K562 (cell line): ENCODE data around the gene ASB4. TPM values are rescaled to one million over a fixed set of nuclear protein-coding genes. Genes with fewer than 3 reads are reported as not detected.

Source experiments
- ATAC-seq: fragments of 200-7000 bp; cut with Tn5 transposase; 3 replicates; pipeline ENCODE4 v1.9.1; 2020; ENCODE audit warnings: moderate library complexity
- BruUV-seq: library from RNA; stranded (reverse); fragments of 400-500 nt; replicated peaks from 2 replicates; lab custom pipeline; 2021; lab: Mats Ljungman, UMichigan
- CTCF ChIA-PET: fragments of 300-600 bp; formaldehyde crosslinking; extraction: SDS; loops from one replicate; lab custom pipeline; 2021; ENCODE audit warnings: low intra/inter-chr PET ratio; lab: Yijun Ruan, JAX
- POLR2A ChIA-PET: fragments of 300-600, 350-650 bp; sonication (Branson Sonifier 250); formaldehyde crosslinking; extraction: SDS; loops from one replicate; lab custom pipeline; 2021; ENCODE audit warnings: antibody characterized with exemption, inconsistent platforms; lab: Yijun Ruan, JAX
- DNase-seq, 4 experiments: peaks; one replicate each; pipeline versions ENCODE4 v3.0.0 to v3.0.0-alpha.2; 2011 to 2018; ENCODE audit warnings: low spot score in 3 of 4, mixed read lengths in 3 of 4; ENCODE audit errors: extremely low read depth in 1 of 4
- FAIRE-seq: peaks from 2 replicates; lab custom pipeline; 2011; peaks lifted over from hg19 to GRCh38; lab: Jason Lieb, UNC
- H2AFZ ChIP-seq: 2 replicates; pipeline ENCODE4 v1.6.0; 2011; ENCODE audit warnings: low read depth, low read length, control low read depth, inconsistent platforms
- H3K27ac ChIP-seq: fragments of 200-600 bp; 3 replicates; pipeline ENCODE4 v1.8.0; 2011; ENCODE audit warnings: low read depth, mild to moderate bottlenecking, control low read depth, inconsistent platforms, low read length, moderate library complexity, mixed read lengths; ENCODE audit errors: extremely low read depth
- H3K27me3 ChIP-seq, 2 experiments: fragments of 300-600 bp in 1 of 2; 2 replicates in 1 of 2; 3 replicates in 1 of 2; pipeline versions ENCODE4 v1.6.0 to v1.8.0; 2011; ENCODE audit warnings: inconsistent platforms in 2 of 2, low read length in 2 of 2, mild to moderate bottlenecking in 1 of 2, mixed read lengths in 1 of 2, moderate library complexity in 1 of 2; ENCODE audit not compliant: control insufficient read depth in 2 of 2, insufficient read depth in 2 of 2
- H3K36me3 ChIP-seq: fragments of 300-600 bp; 3 replicates; pipeline ENCODE4 v1.8.0; 2011; ENCODE audit warnings: mild to moderate bottlenecking, low read length, inconsistent platforms; ENCODE audit not compliant: control insufficient read depth, insufficient read depth
- H3K4me1 ChIP-seq, 2 experiments: fragments of 200-600 bp in 1 of 2; replicated peaks in 1 of 2; 2 replicates in 1 of 2; 3 replicates in 1 of 2; pipeline versions ENCODE4 v1.5.1 to v1.8.0; 2011; ENCODE audit warnings: inconsistent platforms in 2 of 2, low read length in 2 of 2, mild to moderate bottlenecking in 1 of 2, mixed read lengths in 1 of 2, moderate library complexity in 1 of 2; ENCODE audit not compliant: control insufficient read depth in 2 of 2, insufficient read depth in 2 of 2
- H3K4me2 ChIP-seq: 2 replicates; pipeline ENCODE4 v1.6.1; 2011; ENCODE audit warnings: low read length, control low read depth, inconsistent platforms, mixed read lengths; ENCODE audit not compliant: insufficient read depth
- H3K4me3 ChIP-seq: fragments of 200-600 bp; sonication (generic), shearing (Covaris generic); 2 replicates; pipeline ENCODE4 v1.5.1; 2016; ENCODE audit warnings: control low read depth, inconsistent platforms
- H3K79me2 ChIP-seq: fragments of 200-600 bp; 3 replicates; pipeline ENCODE4 v1.8.0; 2011; ENCODE audit warnings: low read length, inconsistent platforms; ENCODE audit not compliant: control insufficient read depth, insufficient read depth
- H3K9ac ChIP-seq, 2 experiments: 2 replicates each; pipeline versions ENCODE4 v1.6.0 to v1.6.1; 2011; ENCODE audit warnings: low read depth in 2 of 2, low read length in 2 of 2, control low read depth in 1 of 2, inconsistent platforms in 1 of 2, mild to moderate bottlenecking in 1 of 2, mixed read lengths in 1 of 2; ENCODE audit not compliant: insufficient read depth in 1 of 2
- H3K9me1 ChIP-seq: one replicate; pipeline ENCODE4 v1.6.0; 2011; ENCODE audit warnings: inconsistent platforms, mild to moderate bottlenecking, low read length, moderate library complexity; ENCODE audit not compliant: control insufficient read depth, insufficient read depth
- H3K9me3 ChIP-seq: replicated peaks from 2 replicates; pipeline ENCODE4 v1.5.1; 2011; ENCODE audit warnings: low read depth, low read length, inconsistent platforms; ENCODE audit not compliant: control insufficient read depth, insufficient read depth
- H4K20me1 ChIP-seq: replicated peaks from 2 replicates; pipeline ENCODE4 v1.6.1; 2011; ENCODE audit warnings: low read length, inconsistent platforms, mixed read lengths; ENCODE audit not compliant: control insufficient read depth, insufficient read depth
- BMI1 ChIP-seq: fragments of 150-350 bp; IDR thresholded peaks from 2 replicates; pipeline ENCODE4 v1.6.1; 2014; ENCODE audit warnings: low read length
- FOXA3 ChIP-seq, 2 experiments: fragments of 450-650 bp in 1 of 2; sonication (generic) in 1 of 2; formaldehyde crosslinking; IDR thresholded peaks in 1 of 2; conservative IDR thresholded peaks in 1 of 2; 2 replicates each; pipeline versions ENCODE4 v1.4.0 to v1.8.0; 2020 to 2022; ENCODE audit warnings: mild to moderate bottlenecking in 2 of 2, missing genetic modification reagents in 1 of 2
- FOXK2 ChIP-seq, 2 experiments: fragments of 450-650 bp; IDR thresholded peaks in 1 of 2; conservative IDR thresholded peaks in 1 of 2; 2 replicates each; pipeline ENCODE4 v1.6.1; 2016; ENCODE audit warnings: low read depth in 2 of 2, mild to moderate bottlenecking in 1 of 2
- FOXP4 ChIP-seq: sonication (generic); formaldehyde crosslinking; IDR thresholded peaks from 2 replicates; pipeline ENCODE4 v1.8.0; 2022; ENCODE audit warnings: mild to moderate bottlenecking, missing genetic modification reagents, borderline replicate concordance
- HEY1 ChIP-seq: fragments of 250-450 bp; sonication (Bioruptor Pico); IDR thresholded peaks from 2 replicates; pipeline ENCODE4 v1.5.0; 2020; ENCODE audit warnings: mild to moderate bottlenecking, moderate library complexity, borderline replicate concordance
- LCOR ChIP-seq: sonication (generic); formaldehyde crosslinking; IDR thresholded peaks from 2 replicates; pipeline ENCODE4 v1.8.0; 2022; ENCODE audit warnings: mild to moderate bottlenecking, missing genetic modification reagents
- PBX2 ChIP-seq, 2 experiments: IDR thresholded peaks in 1 of 2; conservative IDR thresholded peaks in 1 of 2; 2 replicates each; pipeline ENCODE4 v1.6.1; 2016; ENCODE audit warnings: low read depth in 2 of 2, mild to moderate bottlenecking in 1 of 2, missing compliant biosample characterization in 1 of 2, missing genetic modification characterization in 1 of 2, moderate library complexity in 1 of 2
- SPI1 ChIP-seq: IDR thresholded peaks from 2 replicates; pipeline ENCODE4 v1.6.1; 2011; ENCODE audit warnings: low read depth, low read length, control low read depth, borderline replicate concordance
- STAT5B ChIP-seq: fragments of 250-450 bp; sonication (Bioruptor Pico); IDR thresholded peaks from 2 replicates; pipeline ENCODE4 v1.8.0; 2021; ENCODE audit warnings: mild to moderate bottlenecking, inconsistent platforms
- TCF7L2 ChIP-seq: fragments of 150-350 bp; IDR thresholded peaks from 2 replicates; pipeline ENCODE4 v1.6.1; 2016; ENCODE audit warnings: low read depth, mild to moderate bottlenecking, low read length, moderate library complexity
- YBX1 ChIP-seq: fragments of 450-650 bp; IDR thresholded peaks from 2 replicates; pipeline ENCODE4 v1.7.1; 2016; ENCODE audit warnings: mild to moderate bottlenecking
- WGBS: fragments of 100-300 bp; shearing (Covaris generic); methylation state at CpG from one replicate; pipeline ENCODE4 v1.1.6; 2016; ENCODE audit warnings: low coverage, mixed read lengths; ENCODE audit not compliant: insufficient coverage; ENCODE audit errors: missing lambda C conversion rate; 5-methylcytosine and 5-hydroxymethylcytosine counted together
- in situ Hi-C: fragments of 300-500 bp; cut with MboI; formaldehyde crosslinking; loops from 4 replicates; pipeline ENCODE4 v1.15.0; 2018; ENCODE audit warnings: inconsistent platforms, mixed read lengths
- intact Hi-C: fragments of 100-400 bp; cut with micrococcal nuclease; formaldehyde crosslinking; loops from 2 replicates; pipeline ENCODE4 v1.14.2; 2022
- polyA plus RNA-seq, 8 experiments: library from polyadenylated mRNA; depleted of rRNA in 4 of 8; stranded (reverse) in 5 of 8; unstranded in 3 of 8; fragments of >200 nt; fragmentation: Nextera tagmentation in 2 of 8; fragmentation: Illumina TruSeq in 1 of 8; extraction: Ambion mirVana in 2 of 8; extraction: Trizol in 1 of 8; gene quantifications; 2 replicates each; pipeline versions ENCODE4 v1.2.1 to v1.2.3, GENCODE V29; 2011 to 2014; ENCODE audit warnings: inconsistent platforms in 1 of 8, missing spikeins in 1 of 8
- total RNA-seq, 7 experiments: library from RNA; depleted of rRNA in 6 of 7; stranded (reverse); fragments of >200 nt in 6 of 7; fragmentation: Illumina TruSeq in 2 of 7; extraction: Trizol in 2 of 7; gene quantifications; 2 replicates each; pipeline versions ENCODE4 v1.2.1 to v1.2.3, GENCODE V29; 2011 to 2021; ENCODE audit warnings: low replicate concordance in 1 of 7

Gene ASB4
- total and polyA plus RNA-seq, 9 of the 15 experiments (the other 6 are each of a cell fraction or from before 2014, with no cell fraction given): 0.03 to 0.07 TPM; not detected in 7

- TF ChIP-seq FOXK2 (conservative IDR thresholded peaks at IDR 0.05 in 1 of 2, IDR thresholded peaks at IDR 0.05 in 1 of 2; ENCODE audit: low read depth in 2 of 2): peak in 1 of 2 experiments; percentile 50; a peak in 2 of 4 replicates
- TF ChIP-seq LCOR (CRISPR knock-in tag): 0 out of 2 replicates have a peak, but pooled peaks have one; percentile 41
- no peak for TF ChIP-seq PBX2 (CRISPR knock-in tag; IDR thresholded peaks at IDR 0.05; ENCODE audit: low read depth)
- TF ChIP-seq PBX2 (tag; conservative IDR thresholded peaks at IDR 0.05; ENCODE audit: low read depth): peak; percentile 65
- TF ChIP-seq SPI1: peak; percentile 93
These were observed 26.0 kb downstream of the ASB4 start (continued) for GRCh38 chr7:95511716-95512260.

- H3K36me3 ChIP-seq: no peaks in the 10 kb centered on the region
- intact Hi-C loops (no loop called here), in situ Hi-C loops (loop anchor here (25.0 kb wide), 1 partner anchor 370 kb away; no protein-coding TSS in a partner anchor)
- ATAC-seq: no peak
- H3K9me3 ChIP-seq: no peaks in the 10 kb centered on the region
- TF ChIP-seq FOXP4 (CRISPR knock-in tag) (no peak), FOXA3 (CRISPR knock-in tag; conservative IDR thresholded peaks at IDR 0.05 in 1 of 2, IDR thresholded peaks at IDR 0.05 in 1 of 2) (no peak), STAT5B (CRISPR knock-in tag) (no peak), BMI1 (no peak), TCF7L2 (no peak), HEY1 (no peak), YBX1 (no peak)
- WGBS: 4% methylated on average over 2 of the region's 2 CpGs
- ChIA-PET CTCF (no interaction called here), POLR2A (no interaction called here)
- no peak overlapping the region for H2AFZ ChIP-seq
- no TSS peak for BruUV-seq
- H3K27ac ChIP-seq: no peak overlapping the region
- H4K20me1 ChIP-seq: no peaks in the 10 kb centered on the region
- H3K4me2 ChIP-seq: no peak overlapping the region
- no peaks in the 10 kb centered on the region for H3K27me3 ChIP-seq
- no peaks in the 10 kb centered on the region for H3K79me2 ChIP-seq
- H3K4me1 ChIP-seq: no peaks in the 10 kb centered on the region
- no peak overlapping the region for H3K4me3 ChIP-seq
- no peak overlapping the region for H3K9ac ChIP-seq
- no peak for FAIRE-seq
- H3K9me1 ChIP-seq: no peaks in the 10 kb centered on the region
- DNase-seq: no peak
These were observed 31.7 kb downstream of the ASB4 start for GRCh38 chr7:95517458-95517857.
